A549 (cell line): ENCODE data around the gene RNF121. TPM values are rescaled to one million over a fixed set of nuclear protein-coding genes. Genes with fewer than 3 reads are reported as not detected.

Experiments
- ATAC-seq, 2 experiments: fragments of 200-7000 bp in 1 of 2; fragments of >200 bp in 1 of 2; cut with Nextera tagmentation in 1 of 2; cut with Tn5 transposase in 1 of 2; 3 replicates each; pipeline versions ENCODE4 v1.8.0 to v1.9.1; 2018 to 2020; ENCODE audit warnings: mild to moderate bottlenecking in 1 of 2, moderate library complexity in 1 of 2
- CTCF ChIA-PET: fragments of 300-600 bp; sonication (Branson Sonifier 250); formaldehyde crosslinking; extraction: SDS; loops from one replicate; lab custom pipeline; 2021; ENCODE audit warnings: antibody characterized with exemption, inconsistent platforms; lab: Yijun Ruan, JAX
- POLR2A ChIA-PET: fragments of 350-600 bp; formaldehyde crosslinking; extraction: SDS; loops from one replicate; lab custom pipeline; 2021; ENCODE audit warnings: antibody characterized with exemption, inconsistent platforms; lab: Yijun Ruan, JAX
- DNase-seq, 2 experiments: peaks; one replicate each; pipeline versions ENCODE4 v3.0.0 to v3.0.0-alpha.2; 2011 to 2016; ENCODE audit warnings: low read depth in 1 of 2, low spot score in 1 of 2
- FAIRE-seq: peaks from 2 replicates; lab custom pipeline; 2011; peaks lifted over from hg19 to GRCh38; lab: Jason Lieb, UNC
- H3K27ac ChIP-seq, 2 experiments: fragments of >200 bp; sonication (Bioruptor Twin); formaldehyde crosslinking; 3 replicates each; pipeline ENCODE4 v1.5.1; 2016 to 2017
- H3K4me1 ChIP-seq: fragments of >200 bp; sonication (Bioruptor Twin); formaldehyde crosslinking; 3 replicates; pipeline ENCODE4 v1.6.1; 2016
- H3K4me2 ChIP-seq: fragments of >200 bp; sonication (Bioruptor Twin); formaldehyde crosslinking; 3 replicates; pipeline ENCODE4 v1.6.1; 2016
- H3K4me3 ChIP-seq: fragments of >200 bp; sonication (Bioruptor Twin); formaldehyde crosslinking; 3 replicates; pipeline ENCODE4 v1.5.1; 2016
- H3K9me3 ChIP-seq: fragments of >200 bp; sonication (Bioruptor Twin); formaldehyde crosslinking; 3 replicates; pipeline ENCODE4 v1.6.1; 2016
- BHLHE40 ChIP-seq: IDR thresholded peaks from 2 replicates; pipeline ENCODE4 v1.6.1; 2012; ENCODE audit warnings: low read depth, low read length, inconsistent platforms
- CHD2 ChIP-seq: fragments of 150-350 bp; IDR thresholded peaks from 2 replicates; pipeline ENCODE4 v1.6.1; 2014; ENCODE audit warnings: low read length; ENCODE audit not compliant: partially characterized antibody
- HDAC2 ChIP-seq: fragments of 200-600 bp; sonication (generic); IDR thresholded peaks from 2 replicates; pipeline ENCODE4 v1.6.1; 2016
- HOXA7 ChIP-seq: fragments of 250-450 bp; sonication (Bioruptor Pico); IDR thresholded peaks from 2 replicates; pipeline ENCODE4 v1.5.0; 2020; ENCODE audit warnings: mild to moderate bottlenecking, moderate library complexity
- HOXB13 ChIP-seq: fragments of 250-450 bp; sonication (Bioruptor Pico); IDR thresholded peaks from 2 replicates; pipeline ENCODE4 v1.5.0; 2020; ENCODE audit warnings: low read depth, mild to moderate bottlenecking, moderate library complexity
- HOXB5 ChIP-seq: fragments of 250-450 bp; sonication (Bioruptor Pico); IDR thresholded peaks from 2 replicates; pipeline ENCODE4 v1.5.0; 2020; ENCODE audit warnings: mild to moderate bottlenecking, moderate library complexity
- JUN ChIP-seq, 2 experiments: fragments of >200 bp; sonication (Bioruptor Twin); formaldehyde crosslinking; IDR thresholded peaks; 2 replicates in 1 of 2; 3 replicates in 1 of 2; pipeline ENCODE4 v1.6.1; 2016 to 2017
- KDM5A ChIP-seq: fragments of 200-600 bp; sonication (generic); IDR thresholded peaks from 2 replicates; pipeline ENCODE4 v1.6.1; 2016; ENCODE audit warnings: antibody characterized with exemption, mild to moderate bottlenecking
- NFE2L2 ChIP-seq: fragments of 150-350 bp; conservative IDR thresholded peaks from 2 replicates; pipeline ENCODE4 v1.6.1; 2014; ENCODE audit warnings: low read length
- POLR2A ChIP-seq: IDR thresholded peaks from 2 replicates; pipeline ENCODE4 v1.6.1; 2012; ENCODE audit warnings: mild to moderate bottlenecking, low read length
- POLR2AphosphoS2 ChIP-seq: conservative IDR thresholded peaks from 2 replicates; pipeline ENCODE4 v1.6.1; 2012; ENCODE audit warnings: low read length, improper control_type of control experiment, inconsistent platforms
- RAD21 ChIP-seq, 2 experiments: fragments of >200 bp in 1 of 2; sonication (Bioruptor Twin) in 1 of 2; formaldehyde crosslinking in 1 of 2; IDR thresholded peaks in 1 of 2; conservative IDR thresholded peaks in 1 of 2; 2 replicates in 1 of 2; 3 replicates in 1 of 2; pipeline ENCODE4 v1.6.1; 2012 to 2018; ENCODE audit warnings: inconsistent platforms in 1 of 2
- RARB ChIP-seq: fragments of 250-450 bp; sonication (Bioruptor Pico); IDR thresholded peaks from 2 replicates; pipeline ENCODE4 v1.8.0; 2021; ENCODE audit warnings: mild to moderate bottlenecking, moderate library complexity
- SREBF2 ChIP-seq: fragments of 450-650 bp; IDR thresholded peaks from 2 replicates; pipeline ENCODE4 v1.6.1; 2014; ENCODE audit warnings: mild to moderate bottlenecking, moderate library complexity
- ZC3H11A ChIP-seq: fragments of 450-650 bp; IDR thresholded peaks from 2 replicates; pipeline ENCODE4 v1.6.1; 2014; ENCODE audit warnings: antibody characterized with exemption, mild to moderate bottlenecking
- ZSCAN20 ChIP-seq: fragments of 250-450 bp; sonication (Bioruptor Pico); IDR thresholded peaks from 2 replicates; pipeline ENCODE4 v1.8.0; 2022; ENCODE audit warnings: mild to moderate bottlenecking, moderate library complexity
- WGBS: methylation state at CpG from one replicate; pipeline ENCODE4 v1.1.6; 2017; ENCODE audit errors: missing lambda C conversion rate; 5-methylcytosine and 5-hydroxymethylcytosine counted together
- polyA plus RNA-seq, 4 experiments: library from polyadenylated mRNA; depleted of rRNA in 3 of 4; stranded (reverse); fragments of >200 nt; fragmentation: RNase III in 1 of 4; extraction: RNeasy Plus Mini Kit Qiagen cat#74134 plus additional on column Dnase treatment in 1 of 4; gene quantifications; 2 replicates in 3 of 4; 3 replicates in 1 of 4; pipeline ENCODE4 v1.2.3, GENCODE V29; 2011 to 2017
- TF ChIP-seq, protein P1 (sequence below): fragments of >200 bp; sonication (Bioruptor Twin); formaldehyde crosslinking; IDR thresholded peaks from 3 replicates; pipeline ENCODE4 v1.5.1; 2016
- TF ChIP-seq, protein P2 (sequence below): fragments of 450-650 bp; IDR thresholded peaks from 2 replicates; pipeline ENCODE4 v1.6.1; 2014; ENCODE audit warnings: antibody characterized with exemption
- TF ChIP-seq, protein P3 (sequence below): fragments of >200 bp; sonication (Bioruptor Twin); formaldehyde crosslinking; IDR thresholded peaks from 3 replicates; pipeline ENCODE4 v1.6.1; 2016
- TF ChIP-seq, protein P4 (sequence below): fragments of >200 bp; sonication (Bioruptor Twin); formaldehyde crosslinking; IDR thresholded peaks from 2 replicates; pipeline ENCODE4 v1.6.1; 2016
- TF ChIP-seq, protein P5 (sequence below): fragments of 200-600 bp; sonication (generic); IDR thresholded peaks from 2 replicates; pipeline ENCODE4 v1.6.1; 2016; ENCODE audit warnings: antibody characterized with exemption, mild to moderate bottlenecking, moderate library complexity

Gene RNF121
- polyA plus RNA-seq, 2 of the 4 experiments (the other 2 are of a cell fraction) = 79.0 to 102 TPM

DNA sequence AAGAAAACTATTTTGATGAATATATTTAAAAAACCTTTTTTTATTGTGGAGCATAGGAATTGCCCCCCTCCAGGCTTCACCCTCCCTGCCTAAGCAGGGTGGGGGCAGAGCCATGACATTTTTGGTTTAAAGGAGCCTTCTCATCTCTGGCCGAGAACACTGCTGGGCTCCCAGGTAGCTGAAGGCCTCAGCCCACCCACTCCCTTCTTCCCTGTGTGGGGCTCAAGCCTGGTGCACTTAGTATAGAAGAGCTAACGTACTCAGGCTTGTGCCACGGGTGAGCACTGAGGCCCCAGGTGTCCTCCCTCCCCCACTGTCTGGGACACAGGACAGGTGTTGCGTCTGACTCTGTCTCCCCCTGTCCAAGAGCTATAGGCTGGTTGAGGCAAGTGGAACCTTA lies 67.7 kb downstream of the RNF121 start:
- Histone ChIP-seq H3K9me3 (no peaks in the 10 kb centered on the region), H3K4me1 (0 out of 3 replicates have a peak, but pooled peaks cover 11% of the 10 kb centered on the region), H3K4me2 (no peak overlapping the region), H3K4me3 (no peak overlapping the region), H3K27ac (no peak overlapping the region)
- FAIRE-seq = no peak
- ChIA-PET POLR2A (no interaction called here), CTCF (interaction anchor here (1.0 to 6.7 kb wide), 6 partner anchors 9 to 95 kb away, joined by 3 to 37 read pairs (median 8); no protein-coding TSS in a partner anchor)
- no peak for ATAC-seq
- 97% methylated on average over 4 of the region's 4 CpGs for WGBS
- no peak for DNase-seq
- TF ChIP-seq, protein P1, sequence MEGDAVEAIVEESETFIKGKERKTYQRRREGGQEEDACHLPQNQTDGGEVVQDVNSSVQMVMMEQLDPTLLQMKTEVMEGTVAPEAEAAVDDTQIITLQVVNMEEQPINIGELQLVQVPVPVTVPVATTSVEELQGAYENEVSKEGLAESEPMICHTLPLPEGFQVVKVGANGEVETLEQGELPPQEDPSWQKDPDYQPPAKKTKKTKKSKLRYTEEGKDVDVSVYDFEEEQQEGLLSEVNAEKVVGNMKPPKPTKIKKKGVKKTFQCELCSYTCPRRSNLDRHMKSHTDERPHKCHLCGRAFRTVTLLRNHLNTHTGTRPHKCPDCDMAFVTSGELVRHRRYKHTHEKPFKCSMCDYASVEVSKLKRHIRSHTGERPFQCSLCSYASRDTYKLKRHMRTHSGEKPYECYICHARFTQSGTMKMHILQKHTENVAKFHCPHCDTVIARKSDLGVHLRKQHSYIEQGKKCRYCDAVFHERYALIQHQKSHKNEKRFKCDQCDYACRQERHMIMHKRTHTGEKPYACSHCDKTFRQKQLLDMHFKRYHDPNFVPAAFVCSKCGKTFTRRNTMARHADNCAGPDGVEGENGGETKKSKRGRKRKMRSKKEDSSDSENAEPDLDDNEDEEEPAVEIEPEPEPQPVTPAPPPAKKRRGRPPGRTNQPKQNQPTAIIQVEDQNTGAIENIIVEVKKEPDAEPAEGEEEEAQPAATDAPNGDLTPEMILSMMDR = no peak
- TF ChIP-seq, protein P2, sequence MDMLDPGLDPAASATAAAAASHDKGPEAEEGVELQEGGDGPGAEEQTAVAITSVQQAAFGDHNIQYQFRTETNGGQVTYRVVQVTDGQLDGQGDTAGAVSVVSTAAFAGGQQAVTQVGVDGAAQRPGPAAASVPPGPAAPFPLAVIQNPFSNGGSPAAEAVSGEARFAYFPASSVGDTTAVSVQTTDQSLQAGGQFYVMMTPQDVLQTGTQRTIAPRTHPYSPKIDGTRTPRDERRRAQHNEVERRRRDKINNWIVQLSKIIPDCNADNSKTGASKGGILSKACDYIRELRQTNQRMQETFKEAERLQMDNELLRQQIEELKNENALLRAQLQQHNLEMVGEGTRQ = no peak
- TF ChIP-seq, protein P3, sequence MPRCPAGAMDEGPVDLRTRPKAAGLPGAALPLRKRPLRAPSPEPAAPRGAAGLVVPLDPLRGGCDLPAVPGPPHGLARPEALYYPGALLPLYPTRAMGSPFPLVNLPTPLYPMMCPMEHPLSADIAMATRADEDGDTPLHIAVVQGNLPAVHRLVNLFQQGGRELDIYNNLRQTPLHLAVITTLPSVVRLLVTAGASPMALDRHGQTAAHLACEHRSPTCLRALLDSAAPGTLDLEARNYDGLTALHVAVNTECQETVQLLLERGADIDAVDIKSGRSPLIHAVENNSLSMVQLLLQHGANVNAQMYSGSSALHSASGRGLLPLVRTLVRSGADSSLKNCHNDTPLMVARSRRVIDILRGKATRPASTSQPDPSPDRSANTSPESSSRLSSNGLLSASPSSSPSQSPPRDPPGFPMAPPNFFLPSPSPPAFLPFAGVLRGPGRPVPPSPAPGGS = no peak
- TF ChIP-seq NFE2L2 (no peak), HDAC2 (no peak), JUN (IDR thresholded peaks at IDR 0.05) (no peak), POLR2A (no peak), RARB (CRISPR knock-in tag) (no peak), HOXB13 (CRISPR knock-in tag) (no peak), CHD2 (no peak), SREBF2 (no peak), ZSCAN20 (CRISPR knock-in tag) (no peak), RAD21 (conservative IDR thresholded peaks at IDR 0.05 in 1 of 2, IDR thresholded peaks at IDR 0.05 in 1 of 2) (no peak), POLR2AphosphoS2 (no peak), HOXA7 (no peak), KDM5A (no peak), ZC3H11A (no peak)
- TF ChIP-seq, protein P4, sequence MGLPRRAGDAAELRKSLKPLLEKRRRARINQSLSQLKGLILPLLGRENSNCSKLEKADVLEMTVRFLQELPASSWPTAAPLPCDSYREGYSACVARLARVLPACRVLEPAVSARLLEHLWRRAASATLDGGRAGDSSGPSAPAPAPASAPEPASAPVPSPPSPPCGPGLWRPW = no peak
- TF ChIP-seq, all 56 proteins: peak for 0

DNA sequence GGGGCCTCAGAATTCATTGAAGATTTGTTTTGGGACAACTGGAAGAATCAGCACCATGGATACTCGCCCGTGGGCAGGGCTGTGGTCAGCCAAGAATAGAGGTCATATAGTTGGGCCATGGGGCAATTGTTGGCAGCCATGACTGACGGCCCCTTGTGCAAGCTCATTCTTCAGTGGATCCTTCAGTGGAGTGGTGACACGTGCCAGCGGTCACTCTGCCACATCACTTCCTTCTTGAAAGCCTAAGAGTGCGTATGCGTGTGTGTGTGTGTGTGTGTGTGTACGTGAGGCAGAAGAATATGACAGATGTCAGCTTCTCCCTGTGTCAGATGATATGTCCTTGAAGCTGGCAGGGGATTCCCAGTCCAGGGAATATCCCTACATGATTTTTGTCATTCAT lies 68.1 kb downstream of the RNF121 start:
- FAIRE-seq = no peak
- Histone ChIP-seq H3K9me3 (no peaks in the 10 kb centered on the region), H3K4me3 (no peak overlapping the region), H3K27ac (no peak overlapping the region), H3K4me1 (0 out of 3 replicates have a peak, but pooled peaks cover 11% of the 10 kb centered on the region), H3K4me2 (no peak overlapping the region)
- ChIA-PET CTCF (interaction anchor here (0.6 to 6.7 kb wide), 8 partner anchors 9 to 1910 kb away, joined by 3 to 37 read pairs (median 6); no protein-coding TSS in a partner anchor), POLR2A (no interaction called here)
- DNase-seq = no peak
- WGBS = 83% methylated on average over 5 of the region's 8 CpGs
- TF ChIP-seq, protein P4 = no peak
- TF ChIP-seq JUN (IDR thresholded peaks at IDR 0.05) (no peak), BHLHE40 (no peak), HOXB5 (CRISPR knock-in tag) (no peak)
- TF ChIP-seq, protein P5, sequence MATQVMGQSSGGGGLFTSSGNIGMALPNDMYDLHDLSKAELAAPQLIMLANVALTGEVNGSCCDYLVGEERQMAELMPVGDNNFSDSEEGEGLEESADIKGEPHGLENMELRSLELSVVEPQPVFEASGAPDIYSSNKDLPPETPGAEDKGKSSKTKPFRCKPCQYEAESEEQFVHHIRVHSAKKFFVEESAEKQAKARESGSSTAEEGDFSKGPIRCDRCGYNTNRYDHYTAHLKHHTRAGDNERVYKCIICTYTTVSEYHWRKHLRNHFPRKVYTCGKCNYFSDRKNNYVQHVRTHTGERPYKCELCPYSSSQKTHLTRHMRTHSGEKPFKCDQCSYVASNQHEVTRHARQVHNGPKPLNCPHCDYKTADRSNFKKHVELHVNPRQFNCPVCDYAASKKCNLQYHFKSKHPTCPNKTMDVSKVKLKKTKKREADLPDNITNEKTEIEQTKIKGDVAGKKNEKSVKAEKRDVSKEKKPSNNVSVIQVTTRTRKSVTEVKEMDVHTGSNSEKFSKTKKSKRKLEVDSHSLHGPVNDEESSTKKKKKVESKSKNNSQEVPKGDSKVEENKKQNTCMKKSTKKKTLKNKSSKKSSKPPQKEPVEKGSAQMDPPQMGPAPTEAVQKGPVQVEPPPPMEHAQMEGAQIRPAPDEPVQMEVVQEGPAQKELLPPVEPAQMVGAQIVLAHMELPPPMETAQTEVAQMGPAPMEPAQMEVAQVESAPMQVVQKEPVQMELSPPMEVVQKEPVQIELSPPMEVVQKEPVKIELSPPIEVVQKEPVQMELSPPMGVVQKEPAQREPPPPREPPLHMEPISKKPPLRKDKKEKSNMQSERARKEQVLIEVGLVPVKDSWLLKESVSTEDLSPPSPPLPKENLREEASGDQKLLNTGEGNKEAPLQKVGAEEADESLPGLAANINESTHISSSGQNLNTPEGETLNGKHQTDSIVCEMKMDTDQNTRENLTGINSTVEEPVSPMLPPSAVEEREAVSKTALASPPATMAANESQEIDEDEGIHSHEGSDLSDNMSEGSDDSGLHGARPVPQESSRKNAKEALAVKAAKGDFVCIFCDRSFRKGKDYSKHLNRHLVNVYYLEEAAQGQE = no peak
- no peak for ATAC-seq
